AG08395 (cell line): ENCODE results near the gene RAPGEF1.
"Not testable (repeated sequence)": the region's sequence is repeated elsewhere in the genome, so short reads cannot be mapped to it uniquely, and the experiment has no call there.

Source experiments
- DNase-seq: peaks from one replicate; pipeline ENCODE4 v3.0.0; 2012; ENCODE audit warnings: mixed read lengths, low spot score

RAPGEF1 gene, protein sequence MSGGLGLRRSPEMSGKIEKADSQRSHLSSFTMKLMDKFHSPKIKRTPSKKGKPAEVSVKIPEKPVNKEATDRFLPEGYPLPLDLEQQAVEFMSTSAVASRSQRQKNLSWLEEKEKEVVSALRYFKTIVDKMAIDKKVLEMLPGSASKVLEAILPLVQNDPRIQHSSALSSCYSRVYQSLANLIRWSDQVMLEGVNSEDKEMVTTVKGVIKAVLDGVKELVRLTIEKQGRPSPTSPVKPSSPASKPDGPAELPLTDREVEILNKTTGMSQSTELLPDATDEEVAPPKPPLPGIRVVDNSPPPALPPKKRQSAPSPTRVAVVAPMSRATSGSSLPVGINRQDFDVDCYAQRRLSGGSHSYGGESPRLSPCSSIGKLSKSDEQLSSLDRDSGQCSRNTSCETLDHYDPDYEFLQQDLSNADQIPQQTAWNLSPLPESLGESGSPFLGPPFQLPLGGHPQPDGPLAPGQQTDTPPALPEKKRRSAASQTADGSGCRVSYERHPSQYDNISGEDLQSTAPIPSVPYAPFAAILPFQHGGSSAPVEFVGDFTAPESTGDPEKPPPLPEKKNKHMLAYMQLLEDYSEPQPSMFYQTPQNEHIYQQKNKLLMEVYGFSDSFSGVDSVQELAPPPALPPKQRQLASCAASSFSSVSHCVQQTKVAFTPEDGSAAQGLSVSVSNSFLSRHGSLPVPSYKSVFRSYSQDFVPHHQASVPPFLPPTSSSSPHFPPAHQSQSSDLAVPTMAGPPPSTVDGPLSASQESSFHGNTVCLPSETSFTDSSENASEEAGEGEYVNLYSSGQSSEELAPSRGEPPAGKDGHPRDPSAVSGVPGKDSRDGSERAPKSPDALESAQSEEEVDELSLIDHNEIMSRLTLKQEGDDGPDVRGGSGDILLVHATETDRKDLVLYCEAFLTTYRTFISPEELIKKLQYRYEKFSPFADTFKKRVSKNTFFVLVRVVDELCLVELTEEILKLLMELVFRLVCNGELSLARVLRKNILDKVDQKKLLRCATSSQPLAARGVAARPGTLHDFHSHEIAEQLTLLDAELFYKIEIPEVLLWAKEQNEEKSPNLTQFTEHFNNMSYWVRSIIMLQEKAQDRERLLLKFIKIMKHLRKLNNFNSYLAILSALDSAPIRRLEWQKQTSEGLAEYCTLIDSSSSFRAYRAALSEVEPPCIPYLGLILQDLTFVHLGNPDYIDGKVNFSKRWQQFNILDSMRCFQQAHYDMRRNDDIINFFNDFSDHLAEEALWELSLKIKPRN (N-terminal part only)

GRCh38 chr9:131739959-131740648 lies at the start of gene RAPGEF1:
TSS of gene RAPGEF1 (minus strand) at chr9:131740076. CDS start at chr9:131739830, 246 bp downstream.
- peak; percentile 76 for DNase-seq

GRCh38 chr9:131788851-131789250 lies 49.0 kb upstream of the RAPGEF1 start:
- no peak for DNase-seq

DNA sequence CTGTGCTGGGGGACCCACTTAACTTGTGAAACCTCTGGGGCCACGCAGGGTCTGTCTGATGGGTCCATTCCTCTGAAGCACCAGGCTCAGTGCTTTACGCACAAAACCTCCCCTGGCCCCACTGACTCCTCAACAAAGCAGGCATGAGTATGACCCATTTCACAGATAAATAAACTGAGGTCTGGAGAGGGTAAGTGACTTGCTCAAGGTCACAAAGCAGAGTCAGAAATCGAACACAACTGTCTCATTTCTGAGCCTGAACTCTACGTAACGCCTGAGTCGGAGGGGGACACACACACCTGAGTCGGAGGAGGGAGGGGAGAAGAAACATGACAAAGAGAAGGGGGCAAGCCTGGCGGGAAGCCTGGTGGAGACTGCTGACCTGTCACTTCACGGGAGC lies 48.0 kb upstream of the RAPGEF1 start:
- DNase-seq, result no peak

DNA sequence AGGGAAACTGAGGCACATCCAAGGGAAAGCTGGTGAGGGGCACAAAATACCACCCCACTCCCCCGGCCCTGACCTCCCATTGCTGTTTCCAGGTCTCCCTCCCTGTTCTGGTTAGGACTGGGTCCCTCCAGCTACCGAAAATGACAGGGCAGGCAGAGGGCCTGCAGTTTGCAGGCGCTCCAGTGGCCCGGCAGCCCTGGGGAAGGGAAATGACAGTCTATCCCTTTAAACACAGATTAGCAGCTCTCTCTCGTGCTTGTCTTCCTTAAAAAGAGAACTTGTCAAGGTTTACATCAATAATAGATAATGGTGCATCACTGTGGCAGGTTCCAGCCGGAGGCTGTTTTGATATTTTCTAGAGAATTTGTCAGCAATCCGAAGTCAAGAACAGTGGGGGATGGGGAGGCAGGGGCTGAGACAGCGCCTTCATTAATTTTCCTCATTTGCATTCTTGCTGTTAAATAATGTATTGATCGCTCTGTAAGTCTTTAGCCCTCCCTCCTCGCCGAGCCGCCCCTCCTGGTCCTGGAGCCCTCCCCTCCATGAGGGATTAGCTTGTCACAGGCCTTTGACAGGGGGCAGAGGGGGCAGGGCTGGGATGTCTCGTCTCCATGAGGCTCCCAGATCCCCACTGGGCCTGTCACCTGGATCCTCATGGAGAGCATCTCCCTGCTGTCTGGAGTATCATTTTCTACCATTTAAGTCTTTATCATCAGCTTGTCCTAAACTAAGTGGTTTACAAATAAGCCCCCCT lies 45.0 kb upstream of the RAPGEF1 start:
- DNase-seq, result no peak

- DNase-seq, result no peak
Observed at GRCh38 chr9:131781069-131781468, 41.2 kb upstream of the RAPGEF1 start.

DNA sequence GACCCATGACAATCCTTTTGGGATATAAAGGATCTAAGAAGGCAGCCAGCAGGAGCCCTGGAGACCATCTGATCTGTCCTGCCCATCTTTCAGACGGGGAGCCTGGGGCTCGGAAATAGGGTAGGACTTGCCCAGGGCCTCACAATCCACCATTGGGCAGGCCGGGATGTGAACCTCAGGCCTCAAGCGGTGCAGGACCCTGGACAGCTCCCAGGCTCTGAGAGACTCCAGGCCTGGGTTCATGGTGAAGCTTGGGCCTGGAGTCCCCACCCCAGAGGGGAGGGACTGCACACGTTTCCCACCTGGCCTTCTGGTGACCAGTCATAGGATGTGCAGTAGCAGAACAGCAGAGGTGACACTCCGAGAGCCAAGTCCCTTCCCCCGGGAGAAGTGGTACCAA lies 36.6 kb upstream of the RAPGEF1 start:
- DNase-seq, result peak; percentile 49

- DNase-seq, result no peak
Observed at GRCh38 chr9:131776036-131776435, 36.2 kb upstream of the RAPGEF1 start.

GRCh38 chr9:131774636-131775035 lies 34.8 kb upstream of the RAPGEF1 start:
- DNase-seq, result no peak

DNA sequence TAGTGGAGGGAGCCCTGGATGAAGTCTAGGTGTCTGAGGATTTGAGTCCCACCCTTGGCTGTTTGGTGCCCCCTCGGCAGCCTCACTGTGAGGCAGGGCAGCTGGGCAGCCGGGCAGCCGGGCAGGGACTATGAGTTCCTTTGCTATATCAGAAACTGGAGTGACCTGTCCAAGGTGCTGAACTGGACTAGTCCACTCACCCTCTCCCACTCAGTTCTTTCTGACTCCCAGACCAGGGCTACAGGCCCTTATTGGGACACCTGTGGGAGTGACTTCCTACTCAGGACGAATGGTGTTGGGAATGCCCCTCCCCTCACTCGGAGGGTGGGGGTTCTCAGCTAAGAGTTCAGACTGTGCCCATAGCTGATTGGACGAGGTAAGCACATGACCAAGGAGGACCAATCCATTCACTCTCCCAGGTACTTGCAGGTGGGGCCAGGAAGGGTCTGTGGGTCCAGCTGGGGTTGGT lies 34.1 kb upstream of the RAPGEF1 start:
- peak; percentile 78 for DNase-seq

DNA sequence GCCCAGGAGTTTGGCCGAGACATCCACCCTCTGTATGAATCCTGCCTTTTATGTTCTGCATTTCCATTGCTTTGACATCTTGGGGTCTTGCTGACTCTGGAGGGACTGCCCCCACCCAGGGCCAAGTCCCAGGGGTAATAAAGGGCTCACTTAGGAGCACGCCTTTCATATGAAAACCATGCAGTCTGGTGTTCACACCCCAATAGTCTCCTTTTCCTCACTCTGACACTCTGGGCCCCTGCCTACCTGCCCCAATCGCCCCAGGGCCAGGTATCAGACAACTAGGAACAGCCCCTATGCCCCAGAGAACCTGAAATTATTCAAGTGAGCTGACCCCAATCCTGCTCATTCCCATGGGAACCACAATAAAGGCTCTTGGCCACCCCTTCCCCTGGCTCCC lies 33.1 kb upstream of the RAPGEF1 start:
- no peak for DNase-seq

- DNase-seq, result no peak
Observed at GRCh38 chr9:131771646-131772045, 31.8 kb upstream of the RAPGEF1 start.

DNA sequence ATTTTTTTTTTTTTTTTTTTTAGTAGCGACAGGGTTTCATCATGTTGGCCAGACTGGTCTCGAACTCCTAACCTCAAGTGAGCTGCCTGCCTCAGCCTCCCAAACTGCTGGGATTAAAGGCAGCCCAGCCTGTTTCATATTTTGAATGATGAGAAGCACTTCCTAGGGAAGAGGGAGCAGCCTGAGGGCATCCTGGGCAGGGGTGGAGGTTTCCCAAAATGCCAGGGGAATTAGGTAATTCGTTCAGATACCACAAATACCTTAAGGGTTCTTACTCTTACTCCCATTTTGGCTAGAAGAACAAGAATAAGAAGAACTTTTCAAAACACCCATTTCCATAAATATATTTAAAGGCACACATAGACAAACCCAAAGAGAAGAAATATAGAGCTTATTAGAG lies 29.5 kb upstream of the RAPGEF1 start:
- DNase-seq, result no peak

GRCh38 chr9:131764568-131764967 lies 24.7 kb upstream of the RAPGEF1 start:
- DNase-seq, result no peak

- peak; percentile 87 for DNase-seq
Observed at GRCh38 chr9:131762356-131762932, 22.6 kb upstream of the RAPGEF1 start.

DNA sequence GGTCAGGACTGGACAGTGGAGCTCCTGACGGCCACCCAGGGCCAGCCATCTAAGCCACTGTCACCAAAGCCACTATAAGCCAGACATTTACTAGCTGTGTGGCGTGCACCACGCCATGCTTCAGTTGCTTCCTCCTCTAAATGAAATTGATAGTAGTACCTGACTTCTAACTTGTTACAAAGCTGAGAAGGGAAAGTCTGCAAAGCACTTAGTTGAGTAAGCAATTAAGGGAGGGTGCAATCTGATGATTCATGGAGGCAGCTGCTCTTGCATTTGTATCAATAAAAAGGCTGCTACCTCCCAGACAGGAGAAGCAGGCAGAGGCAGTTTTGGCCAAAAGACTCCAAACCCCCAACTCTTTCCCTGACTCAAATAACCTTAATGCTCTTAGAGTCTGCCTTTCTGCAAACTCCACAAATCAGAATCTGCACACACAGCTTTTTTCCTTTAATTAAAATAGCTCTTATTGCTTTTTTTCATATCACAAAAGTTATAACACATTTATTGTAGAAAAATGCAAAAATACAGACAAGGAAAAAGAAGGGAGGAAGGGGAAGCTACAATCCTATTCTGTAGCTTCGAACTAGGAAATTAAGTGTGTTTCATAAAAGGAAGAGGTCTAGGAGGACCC lies 19.3 kb upstream of the RAPGEF1 start:
- no peak for DNase-seq

DNA sequence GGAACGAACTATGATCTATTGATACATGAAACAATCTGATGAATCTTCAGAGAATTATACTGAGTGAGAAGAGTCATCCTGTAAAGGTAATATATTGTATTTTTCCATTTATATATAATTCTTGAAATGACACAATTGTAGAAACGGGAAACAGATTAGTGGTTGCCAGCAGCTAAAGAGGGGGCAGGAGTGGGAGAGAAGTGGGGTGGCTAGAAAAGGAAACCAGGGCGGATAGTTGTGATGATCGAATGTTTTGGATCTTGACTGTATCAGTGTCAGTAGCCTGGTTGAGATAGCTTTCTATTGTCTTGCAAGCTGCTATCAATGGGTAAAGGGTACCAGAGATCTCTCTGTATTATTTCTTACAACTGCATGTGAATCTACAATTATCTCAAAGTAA lies 17.7 kb upstream of the RAPGEF1 start:
- DNase-seq, result no peak

GRCh38 chr9:131755541-131756198 lies 15.8 kb upstream of the RAPGEF1 start:
- peak; percentile 82 for DNase-seq

GRCh38 chr9:131754846-131755245 lies 15.0 kb upstream of the RAPGEF1 start:
- DNase-seq, result no peak

DNA sequence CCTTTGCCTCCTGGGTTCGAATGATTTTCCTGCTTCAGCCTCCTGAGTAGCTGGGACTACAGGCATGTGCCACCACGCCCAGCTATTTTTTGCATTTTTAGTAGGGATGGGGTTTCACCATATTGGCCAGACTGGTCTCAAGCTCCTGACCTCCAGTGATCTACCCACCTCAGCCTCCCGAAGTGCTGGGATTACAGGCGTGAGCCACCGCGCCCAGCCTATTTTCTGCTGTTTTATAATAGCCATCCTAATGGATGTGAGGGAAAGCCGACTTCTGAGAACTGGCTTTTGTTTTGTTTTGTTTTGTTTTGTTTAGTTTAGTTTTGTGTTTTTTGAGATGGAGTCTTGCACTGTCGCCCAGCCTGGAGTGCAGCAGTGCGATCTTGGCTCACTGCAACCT lies 13.9 kb upstream of the RAPGEF1 start:
- DNase-seq, result not testable (repeated sequence)
